Spleen (tissue), 11 donors: Measurements from ENCODE around the gene PRDM13. TPM values are rescaled to one million over a fixed set of nuclear protein-coding genes. Genes with fewer than 3 reads are reported as not detected.
A peak's percentile ranks its signal among the peaks of the same experiment; 100 is the strongest.

Experiments
- DNase-seq: peaks from one replicate; pipeline ENCODE4 v3.0.0-alpha.2; 2020
- H3K27ac ChIP-seq, 8 donors: fragments of 200-600 bp; sonication (generic) in 7 of 8; 1 replicate in 4 of 8; 2 replicates in 4 of 8; pipeline versions ENCODE4 v1.5.0 to v1.8.0; 2016 to 2021; ENCODE audit warnings: inconsistent platforms in 4 of 8, mild to moderate bottlenecking in 4 of 8, moderate library complexity in 1 of 8
- H3K27me3 ChIP-seq, 7 donors: fragments of 200-600 bp; sonication (generic) in 6 of 7; replicated peaks in 1 of 7; 1 replicate in 4 of 7; 2 replicates in 3 of 7; pipeline versions ENCODE4 v1.5.0 to v1.8.0; 2016 to 2021; ENCODE audit warnings: inconsistent platforms in 3 of 7, mild to moderate bottlenecking in 1 of 7
- H3K36me3 ChIP-seq, 6 donors: fragments of 200-600 bp; sonication (generic) in 5 of 6; 1 replicate in 4 of 6; 2 replicates in 2 of 6; pipeline versions ENCODE4 v1.5.0 to v1.8.0; 2016 to 2021; ENCODE audit warnings: inconsistent platforms in 2 of 6
- H3K4me1 ChIP-seq, 6 donors: fragments of 200-600 bp; sonication (generic) in 5 of 6; 1 replicate in 3 of 6; 2 replicates in 3 of 6; pipeline versions ENCODE4 v1.5.0 to v1.8.0; 2016 to 2021; ENCODE audit warnings: inconsistent platforms in 3 of 6
- H3K4me3 ChIP-seq, 8 donors: fragments of 200-600 bp; sonication (generic) in 7 of 8; 1 replicate in 4 of 8; 2 replicates in 4 of 8; pipeline versions ENCODE4 v1.5.0 to v1.8.0; 2016 to 2021; ENCODE audit warnings: inconsistent platforms in 4 of 8, mild to moderate bottlenecking in 4 of 8, moderate library complexity in 2 of 8
- H3K9me3 ChIP-seq, 8 donors: fragments of 200-600 bp; sonication (generic) in 7 of 8; 1 replicate in 4 of 8; 2 replicates in 4 of 8; pipeline versions ENCODE4 v1.5.0 to v1.8.0; 2016 to 2021; ENCODE audit warnings: inconsistent platforms in 4 of 8
- POLR2A ChIP-seq, 3 donors: fragments of 450-650 bp; IDR thresholded peaks; one replicate each; pipeline ENCODE4 v1.5.1; 2017; ENCODE audit warnings: antibody characterized with exemption in 3 of 3, mild to moderate bottlenecking in 1 of 3
- POLR2AphosphoS5 ChIP-seq, 3 donors: sonication (generic); formaldehyde crosslinking; IDR thresholded peaks; one replicate each; pipeline ENCODE4 v1.5.1; 2017; ENCODE audit warnings: antibody characterized with exemption in 3 of 3
- WGBS, 5 donors: extraction: QIAGEN DNeasy Blood & Tissue Kit in 3 of 5; methylation state at CpG; one replicate each; pipeline versions ENCODE4 v1.1.5 to v1.1.7; 2013 to 2018; 5-methylcytosine and 5-hydroxymethylcytosine counted together
- intact Hi-C: fragments of 100-400 bp; cut with DNase I; formaldehyde crosslinking; loops from one replicate; pipeline ENCODE4 v1.15.0; 2023; ENCODE audit warnings: low total_unique reads
- polyA plus RNA-seq, 3 donors: library from polyadenylated mRNA; stranded (reverse); fragments of 200-250 nt; gene quantifications; one replicate each; pipeline ENCODE4 v1.2.1, GENCODE V29; 2013
- total RNA-seq, 7 donors: library from RNA; depleted of rRNA in 3 of 7; stranded (reverse); fragments of >200 nt in 3 of 7; fragmentation: NEBNext Ultra II Directional in 4 of 7; extraction: Animal tissue kit (Norgen Biotek cat#: 25700) in 4 of 7; gene quantifications; one replicate each; pipeline versions ENCODE4 v1.1.0 to v1.2.1, GENCODE V29; 2016 to 2021
- TF ChIP-seq, protein P1 (sequence below), 11 experiments: fragments of 200-600 bp in 7 of 11; fragments of 450-650 bp in 4 of 11; sonication (generic) in 4 of 11; IDR thresholded peaks in 8 of 11; conservative IDR thresholded peaks in 3 of 11; 1 replicate in 7 of 11; 2 replicates in 4 of 11; pipeline versions ENCODE4 v1.4.0 to v1.8.0; 2016 to 2021; ENCODE audit warnings: antibody characterized with exemption in 11 of 11, inconsistent platforms in 4 of 11, mild to moderate bottlenecking in 1 of 11
- donor health status: healthy with polysubstance abuse.
- donor health status: DM: no; HTN: no; CAD: no; lungs with moderate emphysema.
- donor health status: DM: no; HTN: no; CAD: no.
- donor health status: Bipolar disorder and iron deficiency.
- donor health status: healthy.
- donor health status: DM: no; HTN: no; CAD: no.
- donor health status: DM: yes; HTN: yes; CAD: no.

The PRDM13 gene
- total and polyA plus RNA-seq, 10 donors: 0.02 TPM; not detected in 9

DNA sequence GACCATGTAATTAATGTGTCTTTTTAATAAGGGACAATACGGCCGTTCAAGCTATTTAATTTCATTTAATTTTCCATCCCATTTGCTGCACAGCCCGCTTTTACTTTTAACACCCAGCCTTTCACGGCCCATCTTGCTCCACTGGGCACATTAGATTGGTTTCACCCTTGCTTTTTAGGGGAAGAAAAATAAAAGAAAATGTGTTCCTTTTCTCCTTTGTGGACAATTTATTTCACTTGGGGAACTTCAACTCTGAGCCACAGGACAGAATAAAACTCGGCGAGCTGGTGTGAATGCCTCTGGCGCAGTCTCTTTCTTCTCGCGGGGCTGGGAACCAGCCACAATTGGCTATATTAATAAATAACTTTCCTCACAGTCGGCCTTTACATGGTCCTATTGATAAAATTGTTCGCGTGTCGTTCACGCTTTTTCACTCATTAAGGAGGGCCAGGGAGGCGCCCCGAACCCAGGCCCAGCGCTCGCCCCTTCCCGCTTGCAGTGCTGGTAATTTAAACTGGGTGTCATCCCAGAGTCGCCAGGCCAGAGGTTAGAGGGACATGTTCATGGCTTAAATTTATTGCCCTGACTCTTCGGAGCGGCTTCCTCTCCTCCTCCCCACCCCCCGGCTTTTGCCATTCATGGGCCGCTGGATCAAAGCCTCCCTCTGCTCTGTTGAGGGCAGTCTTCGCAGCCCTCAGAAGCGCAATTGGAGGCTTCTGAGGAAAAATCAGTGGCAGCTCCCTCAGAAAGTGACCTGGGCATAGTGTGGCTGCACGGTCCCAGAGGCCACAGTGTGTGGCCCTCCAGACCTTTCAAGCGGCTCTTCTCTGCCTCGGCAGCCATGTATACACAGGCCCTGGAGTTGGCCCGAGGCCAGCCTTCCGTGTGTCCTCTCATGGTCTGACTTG lies 2.2 kb upstream of the PRDM13 start:
- H3K4me3 ChIP-seq: peak overlapping the region in 6 of 8 donors; percentile 23 to 65 (median 34)
- H3K4me1 ChIP-seq: peaks cover 14 to 50% (median 39%) of the 10 kb centered on the region in 6 donors
- TF ChIP-seq POLR2A (IDR thresholded peaks at IDR 0.05) (no peak), POLR2AphosphoS5 (IDR thresholded peaks at IDR 0.05) (no peak)
- TF ChIP-seq, protein P1, sequence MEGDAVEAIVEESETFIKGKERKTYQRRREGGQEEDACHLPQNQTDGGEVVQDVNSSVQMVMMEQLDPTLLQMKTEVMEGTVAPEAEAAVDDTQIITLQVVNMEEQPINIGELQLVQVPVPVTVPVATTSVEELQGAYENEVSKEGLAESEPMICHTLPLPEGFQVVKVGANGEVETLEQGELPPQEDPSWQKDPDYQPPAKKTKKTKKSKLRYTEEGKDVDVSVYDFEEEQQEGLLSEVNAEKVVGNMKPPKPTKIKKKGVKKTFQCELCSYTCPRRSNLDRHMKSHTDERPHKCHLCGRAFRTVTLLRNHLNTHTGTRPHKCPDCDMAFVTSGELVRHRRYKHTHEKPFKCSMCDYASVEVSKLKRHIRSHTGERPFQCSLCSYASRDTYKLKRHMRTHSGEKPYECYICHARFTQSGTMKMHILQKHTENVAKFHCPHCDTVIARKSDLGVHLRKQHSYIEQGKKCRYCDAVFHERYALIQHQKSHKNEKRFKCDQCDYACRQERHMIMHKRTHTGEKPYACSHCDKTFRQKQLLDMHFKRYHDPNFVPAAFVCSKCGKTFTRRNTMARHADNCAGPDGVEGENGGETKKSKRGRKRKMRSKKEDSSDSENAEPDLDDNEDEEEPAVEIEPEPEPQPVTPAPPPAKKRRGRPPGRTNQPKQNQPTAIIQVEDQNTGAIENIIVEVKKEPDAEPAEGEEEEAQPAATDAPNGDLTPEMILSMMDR (IDR thresholded peaks at IDR 0.05 in 8 of 11, conservative IDR thresholded peaks at IDR 0.05 in 3 of 11): no peak
- H3K9me3 ChIP-seq: no peaks in the 10 kb centered on the region
- peaks cover 35 to 100% (median 95%) of the 10 kb centered on the region in 7 donors for H3K27me3 ChIP-seq
- WGBS, 5 donors: 10 to 20% (median 13%) methylated on average over 27 to 31 of the region's 31 CpGs
- no peak overlapping the region for H3K27ac ChIP-seq
- intact Hi-C loops: no loop called here
- H3K36me3 ChIP-seq: no peaks in the 10 kb centered on the region
- DNase-seq: no peak

DNA sequence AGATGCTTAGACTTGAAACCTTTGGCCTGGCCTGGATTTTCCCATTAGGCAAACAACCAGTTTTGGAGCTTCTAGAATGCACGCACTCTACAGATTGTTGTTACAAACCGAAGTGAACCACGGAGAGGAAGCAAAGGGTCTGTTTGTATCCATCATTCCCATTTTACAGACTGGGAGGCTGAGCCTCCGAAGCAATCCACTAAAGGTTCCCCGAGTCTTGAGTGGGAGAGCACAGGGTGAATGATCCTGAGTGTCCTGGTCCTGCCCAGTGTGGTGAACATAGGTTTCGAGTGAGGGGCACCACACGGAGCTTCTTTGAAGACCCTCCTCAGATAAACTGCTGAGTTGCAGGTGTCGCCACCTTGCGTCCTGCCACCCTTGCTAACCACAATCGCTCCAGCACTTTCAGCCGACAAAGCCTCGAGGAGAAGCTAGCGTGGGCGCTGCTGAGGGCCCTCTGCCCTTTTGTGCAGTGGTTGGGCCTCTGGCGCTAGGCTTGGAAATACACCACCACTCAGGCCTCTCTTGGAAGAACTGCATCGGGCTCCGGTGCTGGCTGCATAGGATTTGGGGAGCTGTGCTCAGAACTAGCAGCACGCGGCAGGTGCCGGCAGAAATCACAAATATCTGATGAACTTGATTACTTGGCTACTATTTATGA lies 1.4 kb upstream of the PRDM13 start:
- Histone ChIP-seq H3K36me3 (no peaks in the 10 kb centered on the region), H3K27me3 (peaks cover 35 to 100% (median 98%) of the 10 kb centered on the region in 7 donors), H3K27ac (no peak overlapping the region), H3K4me1 (peaks cover 16 to 51% (median 39%) of the 10 kb centered on the region in 6 donors), H3K9me3 (no peaks in the 10 kb centered on the region), H3K4me3 (no peak overlapping the region)
- intact Hi-C loops: no loop called here
- WGBS, 5 donors: 10 to 17% (median 17%) methylated on average over 13 to 20 of the region's 20 CpGs
- peak; percentile 68 for DNase-seq
- TF ChIP-seq, protein P1 (IDR thresholded peaks at IDR 0.05 in 8 of 11, conservative IDR thresholded peaks at IDR 0.05 in 3 of 11): no peak
- TF ChIP-seq POLR2AphosphoS5 (IDR thresholded peaks at IDR 0.05) (no peak), POLR2A (IDR thresholded peaks at IDR 0.05) (no peak)

DNA sequence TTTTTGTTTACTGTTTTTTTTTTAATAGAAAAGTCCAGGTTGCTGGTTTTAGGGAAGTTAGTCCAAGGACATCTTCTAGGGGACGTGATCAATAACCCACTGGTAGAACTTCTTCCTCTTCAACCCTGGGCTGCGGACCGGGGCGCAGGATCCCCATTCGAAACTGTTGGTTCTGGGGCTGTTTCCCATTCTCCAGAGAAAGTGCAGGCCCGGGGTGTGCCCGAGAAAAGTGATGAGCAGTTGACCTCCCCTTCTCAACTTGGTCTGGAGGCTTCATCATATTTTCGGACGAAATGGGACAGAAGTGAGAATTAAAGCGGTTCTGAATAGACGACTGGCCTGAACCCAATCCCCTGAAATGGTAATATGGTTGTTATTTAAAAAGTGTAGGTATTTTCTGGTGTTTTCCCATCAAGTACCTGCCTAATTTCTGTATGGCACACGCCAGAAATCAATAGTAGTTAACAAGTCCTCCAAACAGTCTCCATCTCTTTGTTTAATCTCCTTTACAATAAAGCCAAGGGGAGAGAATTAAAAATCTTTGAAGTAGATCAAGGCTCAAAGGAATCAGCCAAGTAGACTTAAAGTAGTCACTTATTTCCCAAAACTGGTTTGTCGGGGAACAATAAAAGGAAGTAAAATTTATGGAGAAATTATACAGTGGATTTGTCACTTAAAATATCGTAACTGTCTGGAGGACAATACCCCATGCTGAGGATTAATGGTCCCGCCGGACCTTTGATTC lies 550 bp upstream of the PRDM13 start:
- 12 to 22% (median 15%) methylated on average over 16 of the region's 16 CpGs for WGBS, 5 donors
- peaks cover 35 to 100% (median 98%) of the 10 kb centered on the region in 7 donors for H3K27me3 ChIP-seq
- intact Hi-C loops: no loop called here

More for the DNA sequence above, 550 bp upstream of the PRDM13 start:
- H3K27ac ChIP-seq: no peak overlapping the region
- H3K4me1 ChIP-seq: peaks cover 17 to 58% (median 39%) of the 10 kb centered on the region in 6 donors
- no peaks in the 10 kb centered on the region for H3K9me3 ChIP-seq
- H3K4me3 ChIP-seq: no peak overlapping the region
- no peak for DNase-seq
- TF ChIP-seq, protein P1 (IDR thresholded peaks at IDR 0.05 in 8 of 11, conservative IDR thresholded peaks at IDR 0.05 in 3 of 11): no peak
- TF ChIP-seq POLR2AphosphoS5 (IDR thresholded peaks at IDR 0.05): no peak
- TF ChIP-seq POLR2A (IDR thresholded peaks at IDR 0.05): no peak
- H3K36me3 ChIP-seq: no peaks in the 10 kb centered on the region
